NCI-H1436 (cell line): ENCODE measurements around the gene GLT6D1.
"Not testable (repeated sequence)": the region's sequence is repeated elsewhere in the genome, so short reads cannot be mapped to it uniquely, and the experiment has no call there.

ENCODE experiments used
- DNase-seq: peaks from one replicate; lab custom pipeline; 2025; lab: John Stamatoyannopoulos, UW

Gene GLT6D1

GRCh38 chr9:135664801-135665794 is 25.8 kb upstream of the GLT6D1 start:
- no peak for DNase-seq

- no peak for DNase-seq
These were observed 24.9 kb upstream of the GLT6D1 start for GRCh38 chr9:135664266-135664665.

- DNase-seq = no peak
These were observed 24.5 kb upstream of the GLT6D1 start for GRCh38 chr9:135663857-135664256.

GRCh38 chr9:135663451-135663770 is 24.1 kb upstream of the GLT6D1 start:
- DNase-seq = no peak

GRCh38 chr9:135662758-135663450 is 23.6 kb upstream of the GLT6D1 start, which contains the start of gene LCN9:
Gene LCN9 (plus strand): TSS chr9:135663309. CDS start chr9:135663322, 13 bp downstream.
- no peak for DNase-seq

GRCh38 chr9:135661816-135662560 is 22.6 kb upstream of the GLT6D1 start:
- no peak for DNase-seq

GRCh38 chr9:135660407-135660806 is 21.1 kb upstream of the GLT6D1 start:
- no peak for DNase-seq

GRCh38 chr9:135659252-135659651 is 19.9 kb upstream of the GLT6D1 start:
- DNase-seq = no peak

- DNase-seq = no peak
These were observed 18.1 kb upstream of the GLT6D1 start for GRCh38 chr9:135657416-135657815.

GRCh38 chr9:135655317-135655716 is 16.0 kb upstream of the GLT6D1 start:
- DNase-seq = no peak

- DNase-seq = no peak
These were observed 11.1 kb upstream of the GLT6D1 start for GRCh38 chr9:135650408-135650807.

- no peak for DNase-seq
These were observed 10.2 kb upstream of the GLT6D1 start for GRCh38 chr9:135649508-135649907.

GRCh38 chr9:135648494-135649410 is 9.4 kb upstream of the GLT6D1 start:
- DNase-seq = no peak

- no peak for DNase-seq
These were observed 8.5 kb upstream of the GLT6D1 start for GRCh38 chr9:135647884-135648283.

GRCh38 chr9:135644631-135645218 is 5.4 kb upstream of the GLT6D1 start:
- DNase-seq = no peak

- DNase-seq = no peak
These were observed 2.4 kb upstream of the GLT6D1 start for GRCh38 chr9:135641745-135642144.

- DNase-seq = no peak
These were observed 1.7 kb upstream of the GLT6D1 start for GRCh38 chr9:135641047-135641446.

- DNase-seq = not testable (repeated sequence)
These were observed 2.3 kb downstream of the GLT6D1 start for GRCh38 chr9:135636930-135637530.

- no peak for DNase-seq
These were observed 6.5 kb downstream of the GLT6D1 start for GRCh38 chr9:135632841-135633240.

GRCh38 chr9:135624282-135624681 is 15.1 kb downstream of the GLT6D1 start:
- no peak for DNase-seq
